ENCODE measurements around the gene EPG5.
"Not testable (repeated sequence)": the region's sequence is repeated elsewhere in the genome, so short reads cannot be mapped to it uniquely, and the experiment has no call there.

EPG5 gene

GRCh38 chr18:45859334-45859733 lies 107.8 kb downstream of the EPG5 start:
- no peak for TF ChIP-seq CTCF (IDR thresholded peaks at IDR 0.05; ENCODE audit: extremely low read depth, missing control alignments)
- DNase-seq (ENCODE audit: low spot score) = no peak

- no peak for TF ChIP-seq CTCF (IDR thresholded peaks at IDR 0.05; ENCODE audit: extremely low read depth, missing control alignments)
- DNase-seq (ENCODE audit: low spot score) = no peak
These were observed 110.6 kb downstream of the EPG5 start for GRCh38 chr18:45856531-45856930.

- no peak for TF ChIP-seq CTCF (IDR thresholded peaks at IDR 0.05; ENCODE audit: extremely low read depth, missing control alignments)
- DNase-seq (ENCODE audit: low spot score) = no peak
These were observed 113.0 kb downstream of the EPG5 start for GRCh38 chr18:45854036-45854586.

- no peak for DNase-seq (ENCODE audit: low spot score)
- TF ChIP-seq CTCF (IDR thresholded peaks at IDR 0.05; ENCODE audit: extremely low read depth, missing control alignments) = no peak
These were observed 114.5 kb downstream of the EPG5 start for GRCh38 chr18:45852631-45853030.

- no peak for DNase-seq (ENCODE audit: low spot score)
- no peak for TF ChIP-seq CTCF (IDR thresholded peaks at IDR 0.05; ENCODE audit: extremely low read depth, missing control alignments)
These were observed 115.8 kb downstream of the EPG5 start for GRCh38 chr18:45851161-45851925.

DNA sequence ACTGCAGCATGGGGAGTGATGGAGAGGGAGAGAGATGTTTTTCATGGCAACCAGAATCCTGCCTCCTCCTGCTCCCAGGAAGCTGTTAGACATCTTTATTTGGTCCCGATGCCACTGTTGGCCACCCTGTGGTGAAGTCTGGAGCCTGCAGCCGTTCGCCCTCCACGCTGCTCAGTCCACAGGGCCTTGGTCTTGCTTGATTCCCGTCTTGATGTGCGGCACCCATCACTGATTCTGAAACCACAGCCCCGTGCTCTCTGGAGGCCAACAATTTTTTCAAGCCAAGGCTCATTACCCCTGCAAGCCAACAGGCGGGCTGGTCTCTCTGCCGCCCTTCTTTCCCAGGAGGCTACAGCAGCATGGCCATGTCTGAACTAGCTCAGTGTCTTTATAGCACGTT lies 117.1 kb downstream of the EPG5 start:
- no peak for DNase-seq (ENCODE audit: low spot score)
- no peak for TF ChIP-seq CTCF (IDR thresholded peaks at IDR 0.05; ENCODE audit: extremely low read depth, missing control alignments)

DNA sequence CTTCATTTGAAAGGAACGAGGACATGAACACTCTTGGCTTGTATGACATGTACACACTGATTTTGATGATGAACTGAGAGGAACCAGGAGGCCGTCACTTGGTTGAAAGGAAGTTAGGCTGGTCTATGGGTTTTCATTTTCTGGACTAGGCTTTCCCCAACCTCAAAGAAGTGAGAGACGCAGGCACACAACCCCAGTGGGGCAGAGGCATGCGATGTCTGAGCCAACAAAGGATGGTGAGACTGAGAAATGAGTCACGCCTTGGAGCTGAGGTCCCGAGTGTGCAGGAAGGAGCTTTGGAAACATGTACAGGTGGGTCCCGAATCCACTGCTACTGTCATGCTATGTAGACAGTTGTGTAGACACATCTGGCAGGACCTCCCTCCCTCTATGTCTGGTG lies 117.6 kb downstream of the EPG5 start:
- DNase-seq (ENCODE audit: low spot score) = no peak
- TF ChIP-seq CTCF (IDR thresholded peaks at IDR 0.05; ENCODE audit: extremely low read depth, missing control alignments) = no peak

- not testable (repeated sequence) for DNase-seq (ENCODE audit: low spot score)
These were observed 118.5 kb downstream of the EPG5 start for GRCh38 chr18:45848643-45849042.
